Activated CD4-positive, alpha-beta T cell treated with anti-CD3 and anti-CD28 coated beads, Interleukin-2, amount 50 U/mL, for 24 hours (primary cell): ENCODE data around the gene ITGA2B.
A peak's percentile ranks its signal among the peaks of the same experiment; 100 is the strongest.
"Not testable (repeated sequence)": the region's sequence is repeated elsewhere in the genome, so short reads cannot be mapped to it uniquely, and the experiment has no call there.

Experiments used
- DNase-seq, 2 donors: peaks; one replicate each; pipeline ENCODE4 v3.0.0-alpha.2; 2020; ENCODE audit warnings: low read depth in 1 of 2, low spot score in 1 of 2

Gene ITGA2B

DNA sequence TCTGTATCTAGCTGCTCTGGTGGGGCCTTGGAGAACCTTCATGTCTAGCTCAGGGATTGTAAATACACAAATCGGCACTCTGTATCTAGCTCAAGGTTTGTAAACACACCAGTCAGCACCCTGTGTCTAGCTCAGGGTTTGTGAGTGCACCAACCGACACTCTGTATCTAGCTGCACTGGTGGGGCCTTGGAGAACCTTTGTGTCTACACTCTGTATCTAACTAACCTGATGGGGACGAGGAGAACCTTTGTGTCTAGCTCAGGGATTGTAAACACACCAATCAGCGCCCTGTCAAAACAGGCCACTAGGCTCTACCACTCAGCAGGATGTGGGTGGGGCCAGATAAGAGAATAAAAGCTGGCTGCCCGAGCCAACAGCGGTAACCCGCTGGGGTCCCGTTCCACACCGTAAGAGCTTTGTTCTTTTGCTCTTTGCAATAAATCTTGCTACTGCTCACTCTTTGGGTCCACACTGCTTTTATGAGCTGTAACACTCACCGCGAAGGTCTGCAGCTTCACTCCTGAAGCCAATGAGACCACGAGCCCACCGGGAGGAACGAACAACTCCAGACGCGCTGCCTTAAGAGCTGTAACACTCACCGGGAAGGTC lies 19.9 kb downstream of the ITGA2B start:
- DNase-seq = not testable (repeated sequence)

DNA sequence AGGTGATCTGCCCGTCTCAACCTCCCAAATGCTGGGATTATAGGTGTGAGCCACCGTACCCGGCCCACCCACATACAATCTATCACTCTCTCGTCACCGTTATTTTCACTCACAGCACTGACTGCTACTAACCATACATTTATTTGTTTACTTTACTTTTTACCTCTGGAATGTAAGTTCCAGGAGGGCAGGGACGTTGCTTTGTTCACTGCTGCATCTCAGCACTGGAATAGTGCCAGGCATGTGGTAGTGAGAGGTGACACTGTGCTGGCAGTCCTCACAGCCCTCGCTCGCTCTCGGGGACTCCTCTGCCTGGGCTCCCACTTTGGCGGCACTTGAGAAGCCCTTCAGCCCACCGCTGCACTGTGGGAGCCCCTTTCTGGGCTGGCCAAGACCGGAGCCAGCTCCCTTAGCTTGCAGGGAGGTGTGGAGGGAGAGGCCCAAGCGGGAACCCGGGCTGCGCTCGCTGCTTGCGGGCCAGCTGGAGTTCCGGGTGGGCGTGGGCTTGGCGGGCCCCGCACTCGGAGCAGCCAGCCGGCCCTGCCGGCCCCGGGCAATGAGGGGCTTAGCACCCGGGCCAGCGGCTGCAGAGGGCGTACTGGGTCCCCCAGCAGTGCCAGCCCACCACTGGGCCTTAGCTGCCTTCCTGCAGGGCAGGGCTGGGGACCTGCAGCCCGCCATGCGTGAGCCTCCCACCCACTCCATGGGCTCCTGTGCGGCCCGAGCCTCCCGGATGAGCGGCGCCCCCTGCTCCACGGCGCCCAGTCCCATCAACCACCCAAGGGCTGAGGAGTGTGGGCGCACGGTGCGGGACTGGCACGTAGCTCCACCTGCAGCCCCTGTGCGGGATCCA lies 20.8 kb downstream of the ITGA2B start:
- not testable (repeated sequence) for DNase-seq

DNA sequence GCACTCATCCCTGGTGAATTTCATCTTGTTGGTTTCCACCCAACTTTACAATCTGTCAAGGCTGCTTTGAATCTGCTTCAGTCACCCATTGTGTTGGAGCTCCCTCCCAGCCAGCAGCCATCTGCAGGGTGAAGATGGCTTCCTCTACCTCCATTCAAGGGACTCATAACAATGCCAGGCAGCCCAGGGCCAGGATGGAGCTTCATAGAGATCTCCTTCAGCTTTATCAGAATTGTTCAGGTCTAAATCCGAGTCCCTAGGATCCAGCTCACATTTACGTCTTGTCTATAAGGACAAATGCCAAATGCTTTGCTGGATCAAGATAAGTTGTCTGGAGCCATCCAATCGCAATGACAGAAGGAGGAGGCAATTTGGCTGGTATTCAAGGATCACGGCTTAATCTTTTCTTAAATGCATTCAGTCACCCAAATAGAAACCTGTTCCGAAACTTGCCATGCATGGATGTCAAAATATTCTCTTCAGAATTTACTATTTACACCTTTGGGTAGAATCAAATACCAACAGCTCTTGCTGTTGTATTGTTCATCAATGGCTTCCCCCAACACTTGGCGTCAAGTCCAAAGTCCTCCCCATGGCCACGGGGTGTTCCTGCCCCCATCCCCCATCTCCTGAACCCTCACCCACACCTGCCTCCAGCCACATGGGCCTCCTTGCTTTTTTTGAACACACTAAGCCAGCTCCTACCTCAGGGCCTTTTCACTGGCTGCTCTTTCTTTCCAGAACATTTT lies 22.0 kb downstream of the ITGA2B start:
- DNase-seq = no peak

DNA sequence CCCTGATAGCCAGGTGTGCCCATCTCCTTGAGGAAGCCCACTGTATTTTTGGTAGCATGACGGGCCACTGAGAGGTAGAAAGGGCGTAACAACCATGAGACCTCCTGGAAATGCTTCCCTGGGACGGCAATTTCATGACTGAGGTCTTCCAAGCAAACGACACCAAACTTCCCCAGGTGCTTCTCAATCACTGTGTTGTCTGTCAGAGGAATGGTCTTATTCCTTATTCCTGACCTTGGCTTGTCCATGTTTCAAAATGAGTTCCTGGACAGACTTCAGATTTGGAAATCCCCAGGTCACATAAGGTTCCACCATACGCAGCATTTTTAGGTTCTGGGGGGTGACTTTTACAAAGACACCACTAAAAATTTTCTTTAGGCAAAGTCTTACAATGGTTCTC lies 24.4 kb downstream of the ITGA2B start:
- not testable (repeated sequence) for DNase-seq

DNA sequence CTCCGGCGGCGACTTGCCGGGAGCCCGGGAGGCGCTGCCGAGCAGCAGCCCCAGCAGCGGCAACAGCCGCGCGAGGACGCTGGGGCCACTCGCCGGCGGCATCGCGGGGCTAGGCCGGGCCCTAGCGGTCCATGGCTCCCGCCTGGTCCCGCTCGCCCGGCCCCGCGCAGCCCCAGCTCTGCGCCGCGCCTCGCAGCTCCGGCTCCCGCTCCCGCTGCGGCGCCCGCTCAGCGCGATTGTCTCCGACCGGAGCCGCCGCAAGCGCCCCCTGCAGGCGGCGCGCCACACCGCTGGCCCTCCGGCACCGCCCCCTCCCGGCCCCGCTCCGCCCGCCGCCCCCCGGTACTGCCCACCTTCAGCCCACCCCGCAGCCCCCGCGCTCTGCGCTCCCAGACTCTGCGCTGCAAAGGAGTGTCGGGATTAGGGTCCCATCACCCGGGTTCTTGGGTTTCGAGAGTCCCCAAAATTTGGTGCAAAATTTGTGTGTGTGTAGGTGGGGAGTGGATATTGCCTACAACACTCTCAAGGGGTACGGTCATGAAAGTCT lies 25.8 kb downstream of the ITGA2B start, which contains the start of gene FAM171A2:
Gene FAM171A2 (minus strand): TSS at position 241 of the 547 bp plus-strand sequence. CDS start 139 bp downstream, at position 102.
- DNase-seq = peak; percentile 24 to 41

DNA sequence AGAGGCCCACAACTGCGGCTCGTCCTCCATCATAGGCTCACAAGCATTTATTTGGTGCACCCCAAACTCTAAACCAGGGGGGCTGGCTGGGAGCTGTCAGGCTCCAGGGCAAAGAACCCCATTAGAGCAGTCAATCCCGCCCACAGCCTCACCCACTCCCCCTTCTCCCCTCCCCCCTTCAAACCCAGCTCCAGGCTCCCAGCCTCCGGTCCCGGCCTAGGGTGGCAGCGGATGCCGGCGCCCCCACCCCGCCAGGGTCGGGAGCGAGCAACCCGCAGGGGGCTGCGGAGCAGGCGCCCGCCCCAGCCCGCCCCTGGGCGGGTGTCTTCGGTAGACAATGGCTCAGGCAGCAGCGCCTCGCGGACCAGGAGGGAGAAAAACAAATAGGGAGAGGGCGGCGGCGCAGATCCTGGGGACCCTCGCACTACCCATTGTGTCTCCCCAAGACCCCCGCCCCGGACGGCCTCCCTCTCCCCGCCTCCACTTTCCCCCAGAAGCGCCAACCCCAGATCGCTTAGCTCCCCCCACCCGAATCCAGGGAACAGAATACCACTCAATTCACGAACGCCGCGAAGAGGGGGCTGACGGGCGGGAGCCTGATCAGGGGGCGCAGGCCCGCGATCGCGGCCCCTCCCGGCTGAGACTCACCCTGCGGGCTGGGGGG lies 26.4 kb downstream of the ITGA2B start:
- no peak for DNase-seq

DNA sequence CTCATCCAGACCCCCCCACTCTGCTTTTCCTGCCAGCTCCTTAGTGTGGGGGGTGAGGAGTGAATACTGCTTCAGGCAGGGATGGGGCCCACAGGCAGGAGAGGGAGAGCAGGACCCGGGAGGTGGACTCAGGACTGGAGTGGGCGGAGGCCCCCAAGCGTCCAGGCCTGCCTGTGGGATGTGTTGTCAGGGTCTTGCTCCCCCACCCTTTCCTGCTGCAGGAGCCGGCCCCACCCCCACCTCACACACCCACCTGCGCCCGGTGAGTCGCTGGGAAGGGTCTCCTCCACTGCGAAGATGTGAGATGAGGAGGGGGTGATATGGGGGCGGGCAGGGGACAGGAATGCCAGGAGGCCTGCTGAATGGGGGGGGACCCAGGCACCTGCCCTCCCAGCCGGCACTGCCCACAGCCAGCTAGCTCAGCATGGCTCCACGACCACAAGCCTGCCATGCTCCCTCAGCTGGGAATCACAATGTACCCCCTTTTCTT lies 26.9 kb downstream of the ITGA2B start:
- no peak for DNase-seq

DNA sequence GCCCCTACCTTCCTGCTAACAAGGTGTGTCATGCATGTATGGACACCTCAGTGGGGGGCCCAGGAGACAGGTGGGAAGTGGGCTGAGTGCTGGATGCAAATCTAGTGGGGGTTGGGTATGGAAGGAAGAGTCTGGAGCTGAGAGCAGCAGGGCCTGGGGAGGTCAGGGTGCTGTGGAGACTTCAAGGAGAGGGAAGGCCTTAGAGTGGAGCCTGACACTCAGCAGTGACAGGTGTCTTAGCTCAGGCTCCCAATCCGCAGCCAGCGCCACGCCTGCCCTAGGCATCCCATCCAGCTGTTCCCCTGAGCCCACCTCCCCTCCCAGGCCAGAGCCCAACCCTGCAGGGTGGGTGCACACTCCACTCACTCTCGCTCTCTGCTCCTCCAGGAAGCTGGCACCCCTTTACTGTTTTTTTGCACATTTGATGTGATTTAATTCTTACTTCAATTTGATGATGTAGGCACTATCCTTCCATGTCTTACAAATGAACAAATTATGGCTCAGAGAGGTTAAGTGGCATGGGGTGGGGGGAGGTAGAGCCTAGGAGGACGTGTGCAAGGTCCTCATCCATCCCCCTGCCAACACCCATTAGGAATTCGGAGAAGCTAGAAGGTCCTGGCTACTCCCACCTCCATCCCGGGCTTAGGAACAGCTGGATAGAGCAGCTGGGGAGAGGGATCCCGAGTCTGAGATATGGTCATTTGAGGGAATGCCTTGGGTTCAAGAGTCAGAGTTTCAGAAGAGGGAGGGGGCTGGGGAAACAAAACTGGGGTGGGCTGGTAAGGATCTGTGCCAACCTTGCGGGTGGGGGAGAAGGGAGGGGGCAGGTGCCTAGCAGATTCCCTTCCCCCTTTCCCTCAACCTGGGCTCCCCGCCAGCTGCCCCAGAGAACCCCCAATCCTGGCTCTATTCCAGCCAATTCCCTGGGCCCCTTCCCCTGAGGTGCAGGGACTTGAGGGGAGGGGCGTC lies 27.9 kb downstream of the ITGA2B start:
- DNase-seq = no peak

DNA sequence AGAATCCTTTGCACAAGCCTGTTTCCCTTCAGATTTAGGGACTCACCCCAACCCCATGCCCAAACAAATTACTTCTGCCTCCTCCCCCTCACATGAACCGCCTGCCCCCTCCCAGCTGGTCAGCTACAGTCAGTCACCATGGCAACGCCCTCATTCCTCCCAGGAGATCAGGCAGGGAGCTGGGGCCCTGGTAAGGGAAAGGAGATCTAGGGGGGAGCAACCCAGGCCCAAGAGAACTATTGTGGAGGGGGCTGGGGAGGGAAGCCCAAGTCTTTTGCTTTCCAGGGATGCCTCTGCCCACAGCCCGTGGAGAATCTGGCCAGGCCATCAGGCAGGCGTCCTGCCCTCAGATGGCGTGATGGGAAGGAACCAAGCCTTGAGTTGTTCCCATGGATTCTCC lies 28.6 kb downstream of the ITGA2B start:
- DNase-seq = no peak

DNA sequence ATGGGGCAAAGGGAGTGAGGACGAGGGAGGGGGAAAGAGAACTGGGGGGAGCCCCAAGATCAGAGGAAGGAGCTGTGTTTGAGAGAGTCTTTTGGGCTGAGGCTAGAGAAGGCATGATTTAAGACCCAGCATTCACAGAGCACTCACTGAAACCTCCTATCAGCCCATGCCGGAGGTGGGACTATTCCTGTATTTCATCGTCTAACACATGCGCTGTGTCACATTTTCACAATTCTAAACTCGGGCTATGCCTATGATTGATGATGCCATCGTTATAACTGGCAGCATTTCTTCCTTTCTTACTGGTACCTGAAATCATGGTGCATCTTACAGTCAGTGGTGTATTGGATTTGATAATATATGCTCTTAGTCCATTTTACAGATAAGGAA lies 29.3 kb downstream of the ITGA2B start:
- DNase-seq = no peak

DNA sequence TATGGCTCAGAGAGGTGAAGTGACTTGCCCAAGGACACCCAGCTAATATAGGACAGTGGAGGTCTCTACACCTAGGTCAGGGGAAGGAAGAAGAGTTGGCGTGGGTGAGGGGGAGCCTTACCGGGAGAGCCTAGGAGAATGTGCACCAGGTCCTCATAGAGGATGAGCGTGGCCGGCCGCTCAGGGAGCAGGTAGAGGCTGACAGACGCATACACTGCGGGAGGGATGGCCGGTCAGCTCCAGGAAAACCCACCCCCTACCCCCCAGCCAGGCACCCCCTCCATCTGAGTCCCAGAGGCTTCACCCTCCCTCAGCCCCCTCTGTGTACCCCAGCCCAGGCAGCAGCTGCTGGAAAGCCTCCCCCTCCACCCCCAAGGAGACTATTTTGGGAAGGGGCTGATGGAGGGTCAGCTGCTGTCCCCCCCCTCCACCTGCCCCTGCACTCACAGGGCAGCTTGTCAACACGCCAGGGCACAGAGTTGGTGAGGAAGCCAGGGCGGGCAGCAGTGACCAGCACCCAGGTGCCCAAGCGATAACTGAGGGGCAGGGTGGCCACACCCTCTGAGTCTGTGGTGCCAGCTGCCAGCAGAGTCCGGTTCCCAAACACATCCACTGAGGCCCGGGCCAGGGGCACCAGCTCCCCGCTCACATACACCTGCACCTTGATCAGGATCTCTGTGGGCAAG lies 29.8 kb downstream of the ITGA2B start:
- no peak for DNase-seq

DNA sequence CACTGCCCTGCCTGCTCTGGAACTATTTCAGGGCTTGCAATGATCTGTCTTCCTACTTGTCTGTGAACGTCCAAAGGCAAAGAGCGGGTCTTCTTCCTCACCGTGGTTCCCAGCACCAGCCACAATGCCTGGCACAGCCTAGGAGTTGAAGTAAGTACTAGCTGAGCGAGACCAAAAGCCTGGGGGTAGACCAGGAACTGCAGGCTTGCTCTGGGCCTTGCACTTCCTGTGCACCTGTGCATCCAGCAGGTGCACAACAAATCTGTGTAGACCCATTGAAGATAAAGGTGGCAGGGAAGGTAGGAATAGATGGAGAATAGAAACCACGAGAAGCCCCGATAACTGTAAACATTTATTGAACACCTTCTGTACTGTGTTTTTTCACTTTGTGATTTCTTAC lies 30.4 kb downstream of the ITGA2B start:
- DNase-seq = no peak

DNA sequence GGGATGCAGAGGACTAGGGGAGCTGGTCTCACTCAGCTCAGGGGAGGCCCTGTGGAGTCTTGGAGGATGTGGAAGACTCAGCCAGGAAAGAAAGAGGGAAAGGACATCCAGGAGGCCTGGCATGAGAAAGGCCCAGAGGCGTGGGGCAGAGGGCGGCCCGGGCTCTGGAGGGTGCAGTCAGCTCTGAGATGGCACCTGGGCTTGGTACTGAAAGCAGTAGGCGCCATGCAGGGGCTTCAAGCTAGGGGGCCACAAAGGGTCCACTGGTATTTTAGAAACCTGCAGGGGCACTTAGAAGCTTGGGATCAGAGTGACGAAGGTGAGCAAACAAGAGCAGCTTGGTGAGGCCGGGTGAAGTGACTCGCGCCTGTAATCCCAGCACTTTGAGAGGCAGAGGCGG lies 31.4 kb downstream of the ITGA2B start:
- no peak for DNase-seq

DNA sequence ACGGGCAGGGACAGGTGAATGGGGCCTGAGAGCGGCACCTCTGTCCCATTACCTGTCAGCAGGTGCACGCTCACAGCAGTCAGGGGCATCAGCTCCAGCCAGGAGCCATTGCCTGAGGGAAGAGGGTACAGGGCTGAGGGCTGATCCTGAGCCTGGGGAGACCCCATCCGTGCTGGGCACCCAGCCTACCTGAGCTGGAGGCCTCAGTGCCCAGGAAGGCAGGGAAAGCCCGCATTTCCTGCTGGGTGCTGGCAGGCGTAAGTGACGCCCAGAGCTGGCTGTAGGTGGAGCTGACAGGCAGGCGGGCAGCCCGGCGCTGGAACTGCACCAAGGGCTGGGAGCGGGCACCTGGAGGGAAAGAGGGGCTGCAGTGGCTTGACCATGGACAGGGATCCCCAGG lies 33.2 kb downstream of the ITGA2B start:
- DNase-seq = no peak

DNA sequence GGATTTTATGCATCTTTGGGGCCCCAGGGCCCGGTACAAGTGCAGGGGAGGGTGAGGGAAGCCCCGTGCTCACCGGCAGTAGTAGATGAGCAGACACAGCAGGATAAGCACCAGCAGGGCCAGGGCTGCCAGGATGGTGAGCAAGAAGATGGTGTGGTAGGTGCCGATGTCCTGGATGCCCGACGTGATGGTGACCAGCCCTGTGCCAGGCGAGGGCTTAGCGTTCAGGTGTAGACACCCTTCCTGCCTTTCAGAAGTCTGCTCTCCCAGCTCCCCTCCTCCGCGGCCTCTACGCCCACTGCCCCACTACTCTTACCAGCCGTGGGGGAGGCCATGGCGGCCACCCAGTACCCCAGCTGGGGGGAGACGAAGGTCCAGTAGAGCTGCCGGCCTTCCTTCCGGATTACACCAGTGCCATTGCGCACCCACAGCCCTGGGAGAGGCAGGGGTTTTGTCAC lies 33.8 kb downstream of the ITGA2B start:
- no peak for DNase-seq

DNA sequence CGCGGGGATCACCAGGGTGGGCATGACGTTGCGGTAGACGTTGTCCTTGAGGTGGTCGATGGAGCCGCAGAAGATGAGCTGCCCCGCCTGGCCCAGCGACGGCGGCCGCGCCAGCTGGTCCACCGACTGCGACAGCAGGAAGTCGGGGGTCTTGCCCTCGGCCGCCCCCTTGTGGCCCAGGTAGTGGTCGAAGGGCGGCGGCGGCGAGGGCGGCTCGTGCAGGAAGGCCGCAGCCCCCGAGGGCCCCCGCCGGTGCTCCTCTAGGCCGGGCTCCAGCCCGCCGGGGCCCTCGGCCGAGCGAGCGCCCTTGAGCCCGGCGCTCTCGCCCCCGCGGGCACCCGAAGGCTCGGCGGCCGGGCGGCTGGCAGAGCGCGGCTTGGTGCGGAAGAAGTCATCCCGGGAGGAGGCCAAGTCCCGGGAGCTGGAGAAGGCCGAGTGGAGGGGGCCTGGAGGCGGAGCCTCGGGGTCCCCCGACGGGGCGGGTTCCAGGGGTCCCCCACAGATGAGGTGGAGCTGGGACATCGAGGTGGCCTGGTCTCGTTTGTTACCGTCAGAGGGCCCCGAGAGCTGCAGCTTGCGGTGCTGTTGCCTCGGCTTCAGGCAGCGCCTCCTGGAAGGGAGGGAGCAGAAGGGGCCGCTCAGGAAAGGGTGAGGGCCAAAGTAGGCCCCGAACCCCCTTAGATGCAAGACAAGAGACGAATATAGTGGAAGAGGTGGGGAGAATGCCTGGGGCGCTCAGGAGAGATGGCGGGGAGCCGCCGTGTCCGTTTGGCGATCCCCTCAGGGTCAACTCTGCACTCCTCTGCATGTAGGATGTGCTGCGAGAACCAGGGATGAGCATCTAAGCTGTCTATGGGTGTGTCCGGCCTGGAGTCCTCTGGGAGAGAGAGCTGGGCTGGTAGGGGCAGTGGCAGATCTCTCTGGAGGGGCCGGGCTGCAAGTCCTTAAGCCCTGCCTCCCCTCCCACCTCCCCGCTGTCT lies 34.6 kb downstream of the ITGA2B start:
- peak; percentile 21 to 22 for DNase-seq

DNA sequence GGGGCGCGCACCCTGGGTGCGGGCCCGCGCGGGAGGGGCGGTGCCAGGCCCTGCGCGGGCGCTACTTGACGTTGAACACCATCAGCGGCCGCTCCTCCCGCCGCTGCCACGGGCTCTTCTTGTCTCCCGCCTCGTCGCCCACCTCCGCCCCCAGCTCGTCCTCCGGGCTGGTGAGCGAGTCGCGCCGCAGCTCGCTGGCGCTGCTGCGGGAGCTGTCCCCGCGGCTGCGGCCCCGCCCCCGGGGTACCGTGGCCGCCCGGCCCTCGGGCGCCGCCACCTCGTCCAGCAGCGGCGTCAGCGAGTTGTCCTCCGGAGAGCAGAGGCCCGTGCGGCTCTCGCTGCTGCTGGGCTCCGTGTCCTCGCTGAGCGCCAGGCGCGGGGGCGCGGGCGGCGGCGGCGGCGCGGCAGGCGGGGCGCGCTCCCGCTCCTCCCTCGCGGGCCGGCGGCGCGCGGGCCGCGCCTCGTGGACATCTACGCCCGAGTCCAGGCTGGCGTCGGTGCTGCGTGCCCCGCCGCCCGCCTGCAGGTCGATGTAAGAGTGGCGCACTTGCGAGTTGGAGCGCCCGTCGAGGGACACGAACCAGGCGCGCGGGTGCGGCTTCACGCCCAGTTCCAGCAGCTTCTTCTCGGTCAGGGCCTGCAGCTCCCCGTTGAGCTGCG lies 35.6 kb downstream of the ITGA2B start:
- no peak for DNase-seq
